Eye (tissue), 1 donor: ENCODE results near the gene STK31.
A peak's percentile ranks its signal among the peaks of the same experiment; 100 is the strongest.
"Not testable (repeated sequence)": the region's sequence is repeated elsewhere in the genome, so short reads cannot be mapped to it uniquely, and the experiment has no call there.

ENCODE experiments used
- DNase-seq: peaks from one replicate; pipeline ENCODE4 v3.0.0-alpha.2; 2015

STK31 gene, protein sequence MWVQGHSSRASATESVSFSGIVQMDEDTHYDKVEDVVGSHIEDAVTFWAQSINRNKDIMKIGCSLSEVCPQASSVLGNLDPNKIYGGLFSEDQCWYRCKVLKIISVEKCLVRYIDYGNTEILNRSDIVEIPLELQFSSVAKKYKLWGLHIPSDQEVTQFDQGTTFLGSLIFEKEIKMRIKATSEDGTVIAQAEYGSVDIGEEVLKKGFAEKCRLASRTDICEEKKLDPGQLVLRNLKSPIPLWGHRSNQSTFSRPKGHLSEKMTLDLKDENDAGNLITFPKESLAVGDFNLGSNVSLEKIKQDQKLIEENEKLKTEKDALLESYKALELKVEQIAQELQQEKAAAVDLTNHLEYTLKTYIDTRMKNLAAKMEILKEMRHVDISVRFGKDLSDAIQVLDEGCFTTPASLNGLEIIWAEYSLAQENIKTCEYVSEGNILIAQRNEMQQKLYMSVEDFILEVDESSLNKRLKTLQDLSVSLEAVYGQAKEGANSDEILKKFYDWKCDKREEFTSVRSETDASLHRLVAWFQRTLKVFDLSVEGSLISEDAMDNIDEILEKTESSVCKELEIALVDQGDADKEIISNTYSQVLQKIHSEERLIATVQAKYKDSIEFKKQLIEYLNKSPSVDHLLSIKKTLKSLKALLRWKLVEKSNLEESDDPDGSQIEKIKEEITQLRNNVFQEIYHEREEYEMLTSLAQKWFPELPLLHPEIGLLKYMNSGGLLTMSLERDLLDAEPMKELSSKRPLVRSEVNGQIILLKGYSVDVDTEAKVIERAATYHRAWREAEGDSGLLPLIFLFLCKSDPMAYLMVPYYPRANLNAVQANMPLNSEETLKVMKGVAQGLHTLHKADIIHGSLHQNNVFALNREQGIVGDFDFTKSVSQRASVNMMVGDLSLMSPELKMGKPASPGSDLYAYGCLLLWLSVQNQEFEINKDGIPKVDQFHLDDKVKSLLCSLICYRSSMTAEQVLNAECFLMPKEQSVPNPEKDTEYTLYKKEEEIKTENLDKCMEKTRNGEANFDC

GRCh38 chr7:23710000-23710399, at the start of gene STK31:
TSS of gene STK31 (plus strand) at chr7:23710219. CDS start at chr7:23710286, 67 bp downstream.
- no peak for DNase-seq

DNA sequence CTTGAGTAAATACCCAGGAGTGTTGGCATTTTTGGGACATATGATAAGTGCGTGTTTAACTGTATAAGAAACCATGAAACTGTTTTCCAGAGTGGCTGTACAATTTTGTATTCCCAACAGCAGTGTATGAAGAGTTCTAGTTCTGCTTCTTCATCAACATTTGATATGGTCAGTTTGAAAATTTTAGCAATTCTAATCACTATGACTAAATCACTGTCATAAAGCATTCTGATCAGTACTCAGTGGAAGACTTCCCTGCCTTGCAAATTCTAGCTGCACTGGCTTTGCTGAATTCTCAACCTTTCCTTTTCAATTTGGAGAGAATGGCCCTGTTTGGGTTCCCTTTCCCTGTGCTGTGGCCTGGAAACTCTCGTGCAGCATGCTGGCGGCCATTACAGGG, 48.6 kb upstream of the STK31 start:
- no peak for DNase-seq

DNA sequence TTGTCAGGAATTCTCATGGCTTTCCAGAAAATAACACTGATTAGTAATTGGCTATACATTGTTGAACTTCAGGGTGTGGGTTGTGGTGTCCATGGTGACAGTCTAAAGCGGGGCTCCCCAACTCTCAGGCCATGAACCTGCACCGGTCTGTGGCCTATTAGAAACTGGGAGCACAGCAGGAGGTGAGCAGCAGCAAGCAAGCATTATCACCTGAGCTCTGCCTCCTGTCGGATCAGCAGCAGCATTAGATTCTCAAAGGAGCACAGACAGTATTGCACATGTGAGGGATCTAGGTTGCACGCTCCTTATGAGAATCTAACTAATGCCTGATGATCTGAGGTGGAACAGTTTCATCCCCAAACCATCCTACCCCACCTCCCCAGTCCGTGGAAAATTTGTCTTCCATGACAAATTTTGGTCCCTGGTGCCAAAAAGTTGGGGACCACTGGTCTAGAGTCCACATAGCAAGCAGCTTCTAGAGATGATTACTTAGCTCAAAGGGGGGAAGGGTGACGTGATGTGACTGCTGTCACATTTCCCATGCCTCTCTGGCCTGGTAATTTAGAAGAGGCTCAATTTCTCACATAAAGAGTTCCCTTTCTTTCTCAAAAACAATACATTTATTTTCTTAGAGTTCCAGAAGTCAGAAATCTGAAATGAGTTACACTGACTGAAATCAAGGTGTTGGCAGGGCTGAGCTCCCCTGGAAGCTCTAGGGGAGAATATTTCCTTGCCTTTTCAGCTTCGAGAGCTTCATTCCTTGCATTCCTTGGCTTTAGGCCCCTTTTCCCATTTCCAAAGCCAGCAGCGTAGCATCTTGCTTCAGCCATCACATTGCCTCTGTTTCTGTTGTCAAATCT, 47.7 kb upstream of the STK31 start:
- DNase-seq, result no peak

- no peak for DNase-seq
These were observed 47.1 kb upstream of the STK31 start for GRCh38 chr7:23662984-23663313.

DNA sequence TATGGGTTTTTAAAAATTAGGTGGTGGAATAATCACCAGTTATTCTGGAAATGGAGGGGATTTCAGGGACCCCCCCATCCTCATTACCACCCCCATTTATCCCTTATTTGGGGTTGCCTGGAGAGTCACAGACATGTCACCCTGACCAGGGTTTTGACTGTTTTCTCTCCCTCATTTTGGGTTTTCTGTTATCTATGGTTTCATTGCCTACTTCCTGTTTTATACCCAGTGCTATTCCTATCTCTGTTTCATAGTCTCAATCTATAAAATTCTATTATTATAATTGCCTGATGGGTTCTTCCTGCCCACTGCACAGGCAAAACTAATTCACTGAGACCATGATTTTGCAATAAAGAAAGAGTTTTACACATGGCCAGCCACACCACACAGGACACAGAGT, 45.9 kb upstream of the STK31 start:
- DNase-seq, result no peak

- DNase-seq, result no peak
These were observed 38.0 kb upstream of the STK31 start for GRCh38 chr7:23672033-23672432.

DNA sequence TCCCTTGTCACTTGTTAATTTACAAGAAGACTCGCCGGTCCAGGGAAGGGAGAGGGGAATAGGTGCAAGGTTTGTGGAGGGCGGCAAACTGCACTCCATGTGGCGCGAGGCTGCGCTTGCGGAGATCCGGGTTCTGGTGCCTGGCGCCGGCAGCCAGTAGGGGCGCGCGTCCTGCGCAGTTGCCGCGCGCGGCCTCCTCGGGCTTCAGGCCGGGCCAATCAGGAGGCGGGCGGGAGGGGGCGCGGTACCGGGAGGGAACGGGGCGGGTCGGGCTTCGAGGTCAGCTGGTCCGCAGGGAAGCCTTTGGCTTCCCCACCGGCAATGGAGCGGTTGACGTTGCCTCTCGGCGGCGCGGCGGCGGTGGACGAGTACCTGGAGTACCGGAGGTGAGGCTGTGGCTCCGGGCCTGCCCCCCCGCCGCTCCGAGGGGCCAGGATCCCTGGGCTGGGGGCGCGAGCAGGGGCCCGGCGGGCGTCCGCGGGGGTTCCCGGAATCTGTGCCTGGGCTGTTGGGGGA, 30.1 kb upstream of the STK31 start, which contains the start of gene FAM221A:
TSS of gene FAM221A (plus strand) at position 302 of the 516 bp plus-strand sequence. CDS start at position 322, 20 bp downstream.
- peak; percentile 93 for DNase-seq

DNA sequence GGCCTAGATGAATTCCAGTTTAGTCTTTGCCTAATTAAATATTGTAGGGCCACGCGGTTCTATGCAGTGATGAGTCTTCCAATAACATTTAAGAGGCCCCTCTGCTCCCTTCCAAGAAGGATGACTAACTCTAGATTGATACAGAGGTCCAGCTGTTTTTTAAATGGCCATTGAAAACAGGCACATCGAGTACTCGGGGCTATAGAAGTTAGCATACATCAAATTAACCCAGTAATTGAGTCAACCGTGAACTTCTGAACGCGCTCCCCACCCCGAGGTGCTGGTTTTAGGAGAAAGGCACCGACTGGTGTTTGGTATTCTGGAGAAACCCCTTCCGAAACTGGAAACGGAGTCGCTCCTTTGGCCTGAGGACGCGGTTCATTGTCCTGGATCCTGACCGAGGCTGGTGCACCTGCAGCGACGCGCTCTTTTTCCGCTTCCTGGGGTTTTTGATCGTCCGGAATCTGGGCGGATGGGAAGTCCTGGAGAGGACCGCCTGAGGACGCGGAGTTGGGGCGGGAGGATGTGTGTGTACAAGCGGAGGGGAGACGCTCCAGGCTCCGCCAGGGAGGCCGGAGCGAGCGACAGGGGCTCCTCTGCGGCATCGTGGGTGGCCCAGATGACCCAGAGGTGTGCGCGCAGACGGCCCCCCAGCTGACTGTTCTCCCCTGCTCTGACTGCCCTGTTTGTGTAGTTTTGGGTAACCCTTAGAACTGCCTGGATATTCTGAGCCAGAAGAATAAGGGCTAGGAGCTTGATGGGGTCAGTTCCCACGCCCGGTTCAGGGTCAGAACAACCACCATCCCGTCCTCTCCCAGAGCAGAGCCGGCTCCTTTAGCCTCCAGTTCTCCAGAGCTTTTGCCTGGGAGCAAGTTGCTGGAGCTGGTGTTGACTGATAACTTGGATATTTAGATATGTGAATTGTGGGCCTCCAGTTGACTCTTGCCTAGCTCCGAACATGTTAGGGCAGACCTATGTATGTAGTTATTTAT, 29.3 kb upstream of the STK31 start:
- peak; percentile 94 for DNase-seq

DNA sequence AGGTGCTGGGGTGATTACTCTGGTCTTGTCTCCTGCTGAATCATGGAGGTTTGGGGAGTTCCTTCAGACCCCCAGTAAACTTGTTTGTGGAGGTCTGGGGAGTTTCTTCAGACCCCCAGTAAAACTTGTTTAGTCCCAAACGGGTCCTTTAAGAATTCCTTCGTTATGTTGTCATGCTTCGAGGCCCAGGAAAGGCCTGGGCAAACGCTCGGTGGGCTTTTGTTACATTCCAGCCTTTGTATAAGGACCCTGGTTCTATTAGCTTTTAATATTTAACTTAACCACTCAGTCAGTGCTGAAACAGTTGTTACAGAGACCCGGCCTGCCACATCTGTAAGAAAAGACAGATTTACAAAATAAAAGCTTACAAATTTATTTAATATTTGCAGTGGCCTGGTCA, 26.0 kb upstream of the STK31 start:
- not testable (repeated sequence) for DNase-seq

GRCh38 chr7:23685731-23686130, 24.3 kb upstream of the STK31 start:
- no peak for DNase-seq

- DNase-seq, result no peak
These were observed 23.0 kb upstream of the STK31 start for GRCh38 chr7:23687011-23687410.

GRCh38 chr7:23689165-23689564, 20.9 kb upstream of the STK31 start:
- DNase-seq, result no peak

DNA sequence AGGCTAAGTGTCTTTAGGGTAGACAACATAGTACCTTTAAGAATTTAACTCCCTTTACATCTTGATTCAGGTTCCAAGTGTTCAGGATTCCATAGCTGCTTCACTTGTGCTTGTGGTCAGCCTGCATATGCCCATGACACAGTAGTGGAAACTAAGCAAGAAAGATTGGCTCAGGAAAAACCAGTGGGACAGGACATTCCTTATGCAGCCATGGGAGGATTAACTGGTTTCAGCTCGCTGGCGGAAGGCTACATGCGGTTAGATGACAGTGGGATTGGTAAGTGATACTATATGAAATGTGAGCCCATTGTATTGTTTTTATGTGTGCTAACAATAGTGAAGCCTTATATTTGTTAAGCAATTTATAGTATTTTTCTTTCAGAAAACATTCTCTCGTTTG, 18.7 kb upstream of the STK31 start:
- DNase-seq, result no peak

DNA sequence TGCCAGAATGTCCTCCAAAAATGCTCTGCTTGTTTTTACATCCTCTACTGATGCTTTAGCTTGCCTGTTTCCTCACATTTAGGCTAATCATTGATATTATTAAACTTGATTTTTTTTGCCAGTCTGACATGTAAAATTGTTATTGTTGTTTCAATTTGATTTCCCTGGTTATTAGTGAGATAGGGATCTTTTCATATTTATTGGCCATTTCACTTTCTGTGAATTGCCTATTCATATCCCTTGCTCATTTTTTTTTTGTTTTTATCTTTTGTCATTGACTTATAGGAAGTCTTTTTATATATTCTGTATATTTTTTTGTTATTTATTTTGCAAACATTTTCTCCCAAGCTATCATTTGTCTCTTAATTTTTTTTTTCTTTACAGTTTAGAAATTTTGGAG, 16.8 kb upstream of the STK31 start:
- no peak for DNase-seq

GRCh38 chr7:23696916-23697441, 13.0 kb upstream of the STK31 start:
- peak; percentile 67 for DNase-seq

- no peak for DNase-seq
These were observed 11.2 kb upstream of the STK31 start for GRCh38 chr7:23698822-23699221.

DNA sequence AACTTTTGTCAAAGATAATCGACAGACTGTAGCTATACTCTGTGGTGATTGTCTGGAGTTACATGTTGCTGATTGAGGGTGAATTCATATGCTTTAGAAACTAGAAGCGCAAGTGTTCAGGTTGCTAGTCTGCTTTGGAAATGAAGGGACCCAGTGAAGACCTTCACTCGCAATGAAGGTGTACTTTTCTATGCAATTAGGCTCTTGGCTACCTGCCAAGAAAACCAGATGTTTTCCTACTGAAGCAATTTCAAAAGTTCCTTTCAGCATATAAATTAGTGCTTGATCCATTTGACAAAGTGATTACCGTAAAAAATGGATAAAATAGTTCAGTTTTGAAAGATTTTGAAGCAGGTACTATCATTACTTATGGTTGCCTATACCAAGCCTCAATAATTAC, 10.0 kb upstream of the STK31 start:
- DNase-seq, result no peak

- DNase-seq, result no peak
These were observed 803 bp upstream of the STK31 start for GRCh38 chr7:23709081-23709750.

DNA sequence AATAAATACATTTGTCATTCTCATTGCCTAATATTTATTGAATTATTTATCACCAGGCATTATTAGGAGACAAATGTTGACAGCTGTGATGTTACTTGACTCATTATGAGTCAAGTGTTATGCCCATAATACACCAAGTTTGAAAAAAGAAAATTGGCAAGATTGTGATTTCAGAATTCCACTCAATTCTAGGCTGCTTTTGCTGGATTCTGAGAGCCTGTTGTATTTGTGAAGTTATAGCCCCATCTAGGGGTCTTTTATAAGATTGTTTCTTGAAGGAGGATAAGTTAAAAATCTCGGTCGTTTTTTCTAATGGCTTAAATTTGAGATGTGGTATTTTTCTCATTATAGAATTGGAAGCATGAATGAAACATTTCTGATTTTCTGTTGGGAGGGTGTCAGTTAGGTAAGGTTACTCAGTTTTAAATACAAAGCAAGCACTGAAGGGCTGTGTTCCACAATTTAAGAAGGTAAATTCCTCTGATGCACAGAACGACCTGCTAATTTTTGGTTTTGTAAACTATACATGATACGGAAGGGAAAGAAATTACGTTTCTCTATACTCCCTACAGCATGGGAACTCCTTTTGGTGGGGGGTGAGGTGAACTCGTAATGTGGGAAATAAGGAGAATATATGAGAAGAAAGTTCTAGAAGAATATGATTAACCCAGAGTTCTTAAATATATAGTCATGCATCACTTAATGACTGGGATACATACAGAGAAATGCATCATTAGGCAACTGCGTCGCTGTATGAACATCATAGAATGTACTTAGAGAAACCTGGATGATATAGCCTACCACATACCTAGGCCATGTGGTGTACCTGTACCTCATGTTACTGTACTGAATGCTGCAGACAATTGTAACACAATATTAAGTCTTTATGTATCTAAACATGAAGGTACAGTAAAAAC, 2.6 kb downstream of the STK31 start:
- peak; percentile 85 for DNase-seq
